Pancreas (tissue), 10 donors: Measurements from ENCODE around the gene NDUFB6. TPM values are rescaled to one million over a fixed set of nuclear protein-coding genes. Genes with fewer than 3 reads are reported as not detected.

ENCODE experiments used
- ATAC-seq, 4 donors: fragments of 200-7000 bp; cut with Tn5 transposase; one replicate each; pipeline versions ENCODE4 v1.8.0 to v1.9.1; 2020; ENCODE audit warnings: mild to moderate bottlenecking in 4 of 4, moderate library complexity in 4 of 4
- DNase-seq, 6 donors: peaks; one replicate each; pipeline ENCODE4 v3.0.0-alpha.2; 2020
- FAIRE-seq: peaks from 2 replicates; lab custom pipeline; 2012; peaks lifted over from hg19 to GRCh38; lab: Jason Lieb, UNC
- H3K27ac ChIP-seq, 4 donors: fragments of 200-600 bp; sonication (generic); 1 replicate in 3 of 4; 2 replicates in 1 of 4; pipeline versions ENCODE4 v1.5.0 to v1.8.0; 2020
- H3K27me3 ChIP-seq, 4 donors: fragments of 200-600 bp; one replicate each; pipeline ENCODE4 v1.8.0; 2021
- H3K36me3 ChIP-seq, 3 donors: fragments of 200-600 bp; sonication (generic) in 1 of 3; one replicate each; pipeline versions ENCODE4 v1.5.0 to v1.8.0; 2020 to 2021
- H3K4me1 ChIP-seq, 3 donors: fragments of 200-600 bp; one replicate each; pipeline ENCODE4 v1.8.0; 2021
- H3K4me3 ChIP-seq, 4 donors: fragments of 200-600 bp; sonication (generic) in 2 of 4; one replicate each; pipeline versions ENCODE4 v1.5.0 to v1.8.0; 2020 to 2021
- H3K9me3 ChIP-seq, 4 donors: fragments of 200-600 bp; one replicate each; pipeline ENCODE4 v1.8.0; 2021
- CTCF ChIP-seq, 4 donors: fragments of 200-600 bp; sonication (generic) in 3 of 4; IDR thresholded peaks; one replicate each; pipeline versions ENCODE4 v1.5.0 to v1.8.0; 2021; ENCODE audit warnings: antibody characterized with exemption in 4 of 4
- WGBS, 2 donors: extraction: QIAGEN DNeasy Blood & Tissue Kit; methylation state at CpG; one replicate each; pipeline ENCODE4 v1.1.7; 2013; 5-methylcytosine and 5-hydroxymethylcytosine counted together
- intact Hi-C, 3 donors: fragments of 100-400 bp; cut with DNase I; formaldehyde crosslinking; loops; one replicate each; pipeline versions ENCODE4 v1.11.1 to v1.14.2; 2022
- polyA plus RNA-seq, 2 donors: library from polyadenylated mRNA; stranded (reverse); fragments of 200-250 nt; gene quantifications; one replicate each; pipeline ENCODE4 v1.2.3, GENCODE V29; 2013
- total RNA-seq, 6 donors: library from RNA; stranded (reverse); fragmentation: NEBNext Ultra II Directional in 4 of 6; extraction: Animal tissue kit (Norgen Biotek cat#: 25700) in 4 of 6; gene quantifications; one replicate each; pipeline versions ENCODE4 v1.2.1 to v1.2.4, GENCODE V29; 2021 to 2023
- donor health status: healthy with polysubstance abuse.
- donor health status: DM: no; HTN: no; CAD: no; lungs with moderate emphysema.
- donor health status: DM: no; HTN: no; CAD: no.
- donor health status: control.
- donor health status: control.
- donor health status: Bipolar disorder and iron deficiency.
- donor health status: DM: yes; HTN: yes; CAD: no.
- donor health status: DM: no; HTN: no; CAD: no.
- donor health status: DM: no; HTN: no; CAD: no.
- donor health status: DM: yes; HTN: yes; CAD: no.

NDUFB6 gene
- total and polyA plus RNA-seq, 8 donors: 11.3 to 29.5 (median 16.3) TPM

DNA sequence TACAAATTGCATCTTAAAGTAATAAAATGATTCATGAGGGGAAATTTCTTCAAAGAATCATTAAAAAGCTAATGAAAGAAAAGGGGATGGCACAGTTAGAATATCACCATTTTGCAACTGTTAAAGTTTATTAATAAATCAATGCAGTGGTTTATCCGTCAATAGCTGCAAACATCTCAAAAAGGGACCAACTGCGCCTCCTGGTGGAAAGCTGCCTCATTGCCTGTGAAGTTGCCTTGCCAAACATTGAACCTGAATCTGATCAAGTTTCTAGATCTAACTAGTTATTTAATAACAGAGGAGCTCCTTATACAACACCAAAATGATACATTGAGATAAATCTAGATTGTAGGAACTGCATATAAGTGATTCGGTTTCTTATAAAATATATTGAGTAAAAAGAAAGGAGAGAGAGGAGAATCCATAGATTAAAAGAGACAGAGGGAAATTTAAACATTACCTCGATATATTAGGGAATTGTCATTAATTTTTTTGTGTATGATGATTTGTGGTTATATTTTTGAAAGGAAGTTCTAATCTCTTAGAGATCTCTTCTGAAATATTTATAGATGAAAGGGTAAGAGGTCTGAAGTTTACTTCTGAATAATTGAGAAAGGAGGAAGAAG, 6.9 kb upstream of the NDUFB6 start:
- Histone ChIP-seq H3K4me1 (no peaks in the 10 kb centered on the region), H3K27me3 (no peaks in the 10 kb centered on the region), H3K36me3 (no peaks in the 10 kb centered on the region), H3K9me3 (no peaks in the 10 kb centered on the region), H3K27ac (no peak overlapping the region), H3K4me3 (no peak overlapping the region)
- ATAC-seq (peak; percentile 58 to 88 (median 80)), DNase-seq (peak; percentile 54 to 87 (median 66)), FAIRE-seq (peak; percentile 90)
- intact Hi-C loops: loop anchor here (5.0 to 10.0 kb wide), 6 partner anchors 145 to 392 kb away; partner anchors contain the start of gene ACO1 (in 1 of the 3)
- WGBS, 2 donors: 13 to 15% methylated on average over 4 of the region's 4 CpGs
- TF ChIP-seq CTCF (IDR thresholded peaks at IDR 0.05): peak; percentile 53 to 90 (median 84)

DNA sequence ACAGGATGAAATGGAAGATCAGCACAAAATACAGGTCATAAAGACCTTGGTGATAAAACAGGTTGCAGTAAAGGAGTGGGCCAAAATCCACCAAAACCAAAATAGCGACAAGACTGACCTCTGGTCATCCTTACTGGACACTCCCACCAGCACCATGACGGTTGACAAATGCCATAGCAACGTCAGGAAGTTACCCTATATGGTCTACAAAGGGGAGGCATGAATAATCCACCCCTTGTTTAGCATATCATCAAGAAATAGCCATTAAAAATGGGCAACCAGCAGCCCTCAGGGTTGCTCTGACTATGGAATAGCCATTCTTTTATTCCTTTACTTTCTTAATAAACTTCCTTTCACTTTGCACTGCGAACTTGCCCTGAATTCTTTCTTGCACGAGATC, 6.0 kb upstream of the NDUFB6 start:
- DNase-seq (no peak), ATAC-seq (no peak), FAIRE-seq (no peak)
- no peak overlapping the region for H3K27ac ChIP-seq
- no peaks in the 10 kb centered on the region for H3K9me3 ChIP-seq
- intact Hi-C loops: loop anchor here in 2 of 3 donors (5.0 to 10.0 kb wide), 3 partner anchors 144 to 202 kb away; partner anchors contain the start of gene ACO1 (in 1 of the 2)
- no peak for TF ChIP-seq CTCF (IDR thresholded peaks at IDR 0.05)
- 40 to 49% methylated on average over 5 of the region's 5 CpGs for WGBS, 2 donors
- H3K27me3 ChIP-seq: no peaks in the 10 kb centered on the region
- no peaks in the 10 kb centered on the region for H3K4me1 ChIP-seq
- H3K36me3 ChIP-seq: no peaks in the 10 kb centered on the region
- no peak overlapping the region for H3K4me3 ChIP-seq

DNA sequence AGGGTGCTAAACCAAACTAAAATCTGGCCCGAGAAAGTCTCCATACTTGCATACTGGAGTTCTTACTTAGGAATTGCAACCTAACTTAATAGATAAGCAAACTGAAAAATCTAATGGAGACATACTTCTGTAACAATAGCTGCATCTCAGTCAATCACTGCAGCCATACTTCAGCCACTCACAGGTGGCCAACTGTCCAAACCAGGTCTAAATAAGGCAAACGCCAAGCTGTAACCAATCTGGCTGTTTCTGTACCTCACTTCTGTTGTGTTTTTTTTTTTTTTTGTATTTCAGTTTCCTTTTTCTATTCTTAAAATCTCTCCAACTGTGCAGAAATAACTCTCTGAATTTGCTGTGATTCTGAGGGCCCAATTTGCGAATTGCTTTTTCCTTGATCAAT, 4.4 kb upstream of the NDUFB6 start:
- no peak for TF ChIP-seq CTCF (IDR thresholded peaks at IDR 0.05)
- no peak for ATAC-seq
- no peak overlapping the region for H3K27ac ChIP-seq
- DNase-seq: no peak
- peaks cover 0 to 6% (median 0%) of the 10 kb centered on the region in 3 donors for H3K4me1 ChIP-seq
- FAIRE-seq: no peak
- H3K4me3 ChIP-seq: no peak overlapping the region
- H3K27me3 ChIP-seq: no peaks in the 10 kb centered on the region
- no peaks in the 10 kb centered on the region for H3K36me3 ChIP-seq
- WGBS, 2 donors: 53 to 66% methylated on average over 3 of the region's 3 CpGs
- intact Hi-C loops: loop anchor here in 2 of 3 donors (5.0 to 10.0 kb wide), 3 partner anchors 143 to 200 kb away; partner anchors contain the start of gene ACO1 (in 1 of the 2)
- H3K9me3 ChIP-seq: no peaks in the 10 kb centered on the region

- WGBS, 2 donors: 25 to 32% methylated on average over 1 of the region's 1 CpG
- no peak overlapping the region for H3K27ac ChIP-seq
- peaks cover 0 to 21% (median 11%) of the 10 kb centered on the region in 3 donors for H3K4me1 ChIP-seq
- TF ChIP-seq CTCF (IDR thresholded peaks at IDR 0.05): no peak
- H3K4me3 ChIP-seq: no peak overlapping the region
- H3K36me3 ChIP-seq: no peaks in the 10 kb centered on the region
- ATAC-seq (no peak), DNase-seq (no peak), FAIRE-seq (no peak)
- H3K27me3 ChIP-seq: no peaks in the 10 kb centered on the region
- no peaks in the 10 kb centered on the region for H3K9me3 ChIP-seq
- intact Hi-C loops: loop anchor here in 2 of 3 donors (5.0 to 10.0 kb wide), 4 partner anchors 133 to 198 kb away; partner anchors contain the start of gene ACO1 (in 1 of the 2)
These were observed 1.9 kb upstream of the NDUFB6 start for GRCh38 chr9:32574858-32575257.

DNA sequence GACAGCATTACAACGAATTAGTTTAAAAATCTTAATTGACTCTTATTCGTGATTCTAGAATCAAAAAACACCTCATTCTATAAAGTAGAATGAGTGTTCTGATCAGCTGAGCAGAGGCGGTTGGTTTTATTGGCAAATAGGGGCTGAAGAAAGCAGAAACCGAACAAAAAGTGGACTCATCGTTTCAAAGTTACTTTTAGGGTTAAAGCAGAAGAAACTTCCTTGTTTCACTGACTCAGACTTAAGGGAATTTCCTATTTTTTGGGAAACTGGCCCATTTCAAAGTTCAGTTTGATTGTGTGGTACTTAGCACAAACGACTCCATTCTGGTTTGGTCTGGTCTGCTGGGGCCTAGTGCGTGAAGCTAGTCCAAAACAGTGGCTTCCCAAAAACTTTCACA, 862 bp upstream of the NDUFB6 start:
- intact Hi-C loops: loop anchor here in 2 of 3 donors (5.0 to 10.0 kb wide), 2 partner anchors 132 to 139 kb away; no protein-coding TSS in a partner anchor
- Histone ChIP-seq H3K4me3 (peak overlapping the region in 2 of 4 donors; percentile 79 to 87), H3K27ac (peak overlapping the region in 2 of 4 donors; percentile 83 to 87), H3K36me3 (no peaks in the 10 kb centered on the region), H3K9me3 (no peaks in the 10 kb centered on the region), H3K27me3 (no peaks in the 10 kb centered on the region), H3K4me1 (peaks cover 0 to 21% (median 11%) of the 10 kb centered on the region in 3 donors)
- TF ChIP-seq CTCF (IDR thresholded peaks at IDR 0.05): no peak
- WGBS, 2 donors: 76 to 86% methylated on average over 7 of the region's 7 CpGs
- no peak for ATAC-seq
- FAIRE-seq: no peak
- DNase-seq: no peak
